ENCODE measurements around the gene PRKACA.

DNA sequence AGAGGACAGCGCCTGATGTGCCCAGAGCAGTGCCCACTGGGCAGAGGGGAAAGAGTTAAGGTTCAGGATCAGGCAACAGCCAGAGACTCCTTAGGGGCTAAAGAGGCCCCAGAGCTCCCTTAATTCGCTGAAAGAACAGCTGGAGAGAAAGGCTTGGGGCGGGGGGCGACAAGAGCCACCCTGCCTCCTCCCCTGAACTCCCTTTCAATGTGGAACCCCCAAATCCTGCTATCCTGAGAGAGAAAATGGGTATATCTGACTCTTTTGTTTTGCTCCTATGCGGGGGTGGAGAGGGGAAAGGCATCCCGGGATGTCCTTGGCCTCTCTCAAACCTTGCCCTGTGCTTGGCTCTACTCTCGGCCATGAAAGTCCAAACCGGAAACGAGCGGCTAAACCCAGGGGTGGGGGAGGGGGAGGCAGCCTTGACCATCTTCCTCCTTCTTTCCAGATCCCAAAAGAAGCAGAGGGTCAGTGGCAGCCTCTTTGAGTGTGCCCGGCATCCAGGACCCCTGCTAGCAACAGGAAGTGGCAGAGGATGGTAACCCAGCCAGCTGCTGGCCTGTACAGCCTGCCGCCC, 4.7 kb downstream of the PRKACA start:
- TF ChIP-seq, protein P1, sequence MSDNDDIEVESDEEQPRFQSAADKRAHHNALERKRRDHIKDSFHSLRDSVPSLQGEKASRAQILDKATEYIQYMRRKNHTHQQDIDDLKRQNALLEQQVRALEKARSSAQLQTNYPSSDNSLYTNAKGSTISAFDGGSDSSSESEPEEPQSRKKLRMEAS (IDR thresholded peaks at IDR 0.05), result no peak
- TF ChIP-seq, protein P2, sequence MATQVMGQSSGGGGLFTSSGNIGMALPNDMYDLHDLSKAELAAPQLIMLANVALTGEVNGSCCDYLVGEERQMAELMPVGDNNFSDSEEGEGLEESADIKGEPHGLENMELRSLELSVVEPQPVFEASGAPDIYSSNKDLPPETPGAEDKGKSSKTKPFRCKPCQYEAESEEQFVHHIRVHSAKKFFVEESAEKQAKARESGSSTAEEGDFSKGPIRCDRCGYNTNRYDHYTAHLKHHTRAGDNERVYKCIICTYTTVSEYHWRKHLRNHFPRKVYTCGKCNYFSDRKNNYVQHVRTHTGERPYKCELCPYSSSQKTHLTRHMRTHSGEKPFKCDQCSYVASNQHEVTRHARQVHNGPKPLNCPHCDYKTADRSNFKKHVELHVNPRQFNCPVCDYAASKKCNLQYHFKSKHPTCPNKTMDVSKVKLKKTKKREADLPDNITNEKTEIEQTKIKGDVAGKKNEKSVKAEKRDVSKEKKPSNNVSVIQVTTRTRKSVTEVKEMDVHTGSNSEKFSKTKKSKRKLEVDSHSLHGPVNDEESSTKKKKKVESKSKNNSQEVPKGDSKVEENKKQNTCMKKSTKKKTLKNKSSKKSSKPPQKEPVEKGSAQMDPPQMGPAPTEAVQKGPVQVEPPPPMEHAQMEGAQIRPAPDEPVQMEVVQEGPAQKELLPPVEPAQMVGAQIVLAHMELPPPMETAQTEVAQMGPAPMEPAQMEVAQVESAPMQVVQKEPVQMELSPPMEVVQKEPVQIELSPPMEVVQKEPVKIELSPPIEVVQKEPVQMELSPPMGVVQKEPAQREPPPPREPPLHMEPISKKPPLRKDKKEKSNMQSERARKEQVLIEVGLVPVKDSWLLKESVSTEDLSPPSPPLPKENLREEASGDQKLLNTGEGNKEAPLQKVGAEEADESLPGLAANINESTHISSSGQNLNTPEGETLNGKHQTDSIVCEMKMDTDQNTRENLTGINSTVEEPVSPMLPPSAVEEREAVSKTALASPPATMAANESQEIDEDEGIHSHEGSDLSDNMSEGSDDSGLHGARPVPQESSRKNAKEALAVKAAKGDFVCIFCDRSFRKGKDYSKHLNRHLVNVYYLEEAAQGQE (IDR thresholded peaks at IDR 0.05), result no peak

Data from A549 (cell line).